ENCODE measurements around the gene GPC4. TPM values are rescaled to one million over a fixed set of nuclear protein-coding genes. Genes with fewer than 3 reads are reported as not detected.

GPC4 gene
- polyA plus RNA-seq, 1 donor from 2014 or later, result 1.2 TPM

GRCh38 chrX:133353233-133353632 lies 62.1 kb downstream of the GPC4 start:
- Histone ChIP-seq H3K9ac (ENCODE audit: low read length) (no peak overlapping the region), H3K4me2 (ENCODE audit: low read length) (no peak overlapping the region), H3K27ac (ENCODE audit: low read length) (no peak overlapping the region), H2AFZ (ENCODE audit: low read depth, low read length) (no peak overlapping the region), H3F3A (ENCODE audit: insufficient read depth, low read length, poor library complexity, severe bottlenecking) (no peaks in the 10 kb centered on the region), H3K9me3 (ENCODE audit: low read length) (no peaks in the 10 kb centered on the region), H3K4me3 (ENCODE audit: low read length) (no peak overlapping the region), H4K20me1 (ENCODE audit: insufficient read depth) (no peaks in the 10 kb centered on the region), H3K9me2 (ENCODE audit: insufficient read depth, low read length) (no peaks in the 10 kb centered on the region), H3K79me2 (replicated peaks; ENCODE audit: insufficient read depth, low read length) (peaks cover 4% of the 10 kb centered on the region), H3K27me3 (ENCODE audit: insufficient read depth, low read depth, low read length) (no peaks in the 10 kb centered on the region), H3K36me3 (ENCODE audit: insufficient read depth, low read length) (no peaks in the 10 kb centered on the region)
- no peak for TF ChIP-seq EP300 (conservative IDR thresholded peaks at IDR 0.05; ENCODE audit: poor library complexity, severe bottlenecking)

- Histone ChIP-seq H3K9ac (ENCODE audit: low read length) (no peak overlapping the region), H3K27me3 (ENCODE audit: insufficient read depth, low read depth, low read length) (no peaks in the 10 kb centered on the region), H4K20me1 (ENCODE audit: insufficient read depth) (no peaks in the 10 kb centered on the region), H3K79me2 (replicated peaks; ENCODE audit: insufficient read depth, low read length) (peaks cover 4% of the 10 kb centered on the region), H3F3A (ENCODE audit: insufficient read depth, low read length, poor library complexity, severe bottlenecking) (no peaks in the 10 kb centered on the region), H3K9me2 (ENCODE audit: insufficient read depth, low read length) (no peaks in the 10 kb centered on the region), H3K27ac (ENCODE audit: low read length) (no peak overlapping the region), H2AFZ (ENCODE audit: low read depth, low read length) (no peak overlapping the region), H3K4me2 (ENCODE audit: low read length) (no peak overlapping the region), H3K4me3 (ENCODE audit: low read length) (no peak overlapping the region), H3K9me3 (ENCODE audit: low read length) (no peaks in the 10 kb centered on the region), H3K36me3 (ENCODE audit: insufficient read depth, low read length) (no peaks in the 10 kb centered on the region)
- TF ChIP-seq TAF1 (IDR thresholded peaks at IDR 0.05; ENCODE audit: low read depth), result no peak
- TF ChIP-seq EP300 (conservative IDR thresholded peaks at IDR 0.05; ENCODE audit: poor library complexity, severe bottlenecking), result no peak
- TF ChIP-seq MXI1 (conservative IDR thresholded peaks at IDR 0.05; ENCODE audit: poor library complexity, severe bottlenecking), result no peak
- no peak for TF ChIP-seq CTCF (IDR thresholded peaks at IDR 0.05; ENCODE audit: poor library complexity, severe bottlenecking)
- TF ChIP-seq EZH2 (IDR thresholded peaks at IDR 0.05; ENCODE audit: borderline replicate concordance, insufficient read depth, low read length, poor library complexity, severe bottlenecking), result no peak
- TF ChIP-seq POLR2AphosphoS5 (IDR thresholded peaks at IDR 0.05), result no peak
- TF ChIP-seq SMC3 (conservative IDR thresholded peaks at IDR 0.05; ENCODE audit: poor library complexity), result no peak
- TF ChIP-seq RAD21 (conservative IDR thresholded peaks at IDR 0.05), result no peak
Measured at GRCh38 chrX:133350751-133351150, 64.5 kb downstream of the GPC4 start.

GRCh38 chrX:133346026-133346425 lies 69.3 kb downstream of the GPC4 start:
- TF ChIP-seq SMC3 (conservative IDR thresholded peaks at IDR 0.05; ENCODE audit: poor library complexity), result no peak
- TF ChIP-seq CTCF (IDR thresholded peaks at IDR 0.05; ENCODE audit: poor library complexity, severe bottlenecking), result no peak
- TF ChIP-seq TAF1 (IDR thresholded peaks at IDR 0.05; ENCODE audit: low read depth), result no peak
- TF ChIP-seq EP300 (conservative IDR thresholded peaks at IDR 0.05; ENCODE audit: poor library complexity, severe bottlenecking), result no peak
- H3K79me2 ChIP-seq (replicated peaks; ENCODE audit: insufficient read depth, low read length), result peaks cover 4% of the 10 kb centered on the region
- no peaks in the 10 kb centered on the region for H3F3A ChIP-seq (ENCODE audit: insufficient read depth, low read length, poor library complexity, severe bottlenecking)
- H3K9me2 ChIP-seq (ENCODE audit: insufficient read depth, low read length), result no peaks in the 10 kb centered on the region
- H3K27ac ChIP-seq (ENCODE audit: low read length), result no peak overlapping the region
- H3K27me3 ChIP-seq (ENCODE audit: insufficient read depth, low read depth, low read length), result no peaks in the 10 kb centered on the region
- H3K4me3 ChIP-seq (ENCODE audit: low read length), result no peak overlapping the region
- no peaks in the 10 kb centered on the region for H4K20me1 ChIP-seq (ENCODE audit: insufficient read depth)
- no peak overlapping the region for H3K4me2 ChIP-seq (ENCODE audit: low read length)
- H3K36me3 ChIP-seq (ENCODE audit: insufficient read depth, low read length), result no peaks in the 10 kb centered on the region
- no peak overlapping the region for H2AFZ ChIP-seq (ENCODE audit: low read depth, low read length)
- H3K9me3 ChIP-seq (ENCODE audit: low read length), result no peaks in the 10 kb centered on the region
- H3K9ac ChIP-seq (ENCODE audit: low read length), result no peak overlapping the region
